ENCODE results near the gene PANX1. TPM values are rescaled to one million over a fixed set of nuclear protein-coding genes. Genes with fewer than 3 reads are reported as not detected.

PANX1 gene
- total RNA-seq, 1 experiment from 2014 or later = 21.9 TPM

DNA sequence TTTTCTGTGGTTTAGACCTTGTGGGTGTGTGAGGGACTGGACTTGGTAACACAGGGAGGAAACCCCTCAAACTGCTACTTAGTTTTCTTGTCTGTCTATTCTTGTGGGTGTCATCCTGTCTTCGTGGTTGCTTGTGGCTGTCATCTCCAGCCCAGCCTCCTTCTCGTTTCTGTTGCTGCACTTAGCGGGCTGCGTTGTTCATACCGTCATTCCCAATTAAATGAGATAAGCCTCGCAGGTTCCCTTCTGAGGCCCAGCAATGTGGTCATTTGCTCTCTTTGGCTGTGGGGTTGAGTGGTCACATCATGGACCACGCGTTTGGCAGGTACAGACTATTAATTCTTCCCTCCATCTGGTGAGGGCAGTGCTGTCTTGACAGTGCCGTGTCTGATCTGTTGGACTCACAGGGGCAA, 18.8 kb downstream of the PANX1 start:
- H3K27ac ChIP-seq (ENCODE audit: low read depth, low read length) = no peak overlapping the region
- H3K9me2 ChIP-seq (ENCODE audit: insufficient read depth) = no peaks in the 10 kb centered on the region
- H3K36me3 ChIP-seq (ENCODE audit: control insufficient read depth in 1 of 2, insufficient read depth in 2 of 2, low read length in 2 of 2) = no peaks in the 10 kb centered on the region
- H3K79me2 ChIP-seq (ENCODE audit: insufficient read depth, low read length) = peaks cover 91% of the 10 kb centered on the region
- no peak overlapping the region for H3K4me2 ChIP-seq (ENCODE audit: low read length)
- ChIA-PET CTCF (no interaction called here), RAD21 (ENCODE audit: low non-redundant PET in 1 of 2, low total read pairs in 2 of 2, uncharacterized antibody in 2 of 2, unreplicated experiment in 2 of 2) (no interaction called here), POLR2A (no interaction called here)
- H3K27me3 ChIP-seq (ENCODE audit: insufficient read depth, low read length) = no peaks in the 10 kb centered on the region
- H2AFZ ChIP-seq (ENCODE audit: low read depth, low read length, poor library complexity, severe bottlenecking) = no peak overlapping the region
- H3K4me3 ChIP-seq (replicated peaks in 1 of 2; ENCODE audit: low read depth in 1 of 2, low read length in 2 of 2) = no peak overlapping the region
- TF ChIP-seq SRF (IDR thresholded peaks at IDR 0.05; ENCODE audit: low read depth) (no peak), EZH2 (IDR thresholded peaks at IDR 0.05) (no peak), TCF7L2 (IDR thresholded peaks at IDR 0.05; ENCODE audit: borderline replicate concordance, extremely low read depth, insufficient read depth, insufficient read length) (no peak)
- TF ChIP-seq, protein P1, sequence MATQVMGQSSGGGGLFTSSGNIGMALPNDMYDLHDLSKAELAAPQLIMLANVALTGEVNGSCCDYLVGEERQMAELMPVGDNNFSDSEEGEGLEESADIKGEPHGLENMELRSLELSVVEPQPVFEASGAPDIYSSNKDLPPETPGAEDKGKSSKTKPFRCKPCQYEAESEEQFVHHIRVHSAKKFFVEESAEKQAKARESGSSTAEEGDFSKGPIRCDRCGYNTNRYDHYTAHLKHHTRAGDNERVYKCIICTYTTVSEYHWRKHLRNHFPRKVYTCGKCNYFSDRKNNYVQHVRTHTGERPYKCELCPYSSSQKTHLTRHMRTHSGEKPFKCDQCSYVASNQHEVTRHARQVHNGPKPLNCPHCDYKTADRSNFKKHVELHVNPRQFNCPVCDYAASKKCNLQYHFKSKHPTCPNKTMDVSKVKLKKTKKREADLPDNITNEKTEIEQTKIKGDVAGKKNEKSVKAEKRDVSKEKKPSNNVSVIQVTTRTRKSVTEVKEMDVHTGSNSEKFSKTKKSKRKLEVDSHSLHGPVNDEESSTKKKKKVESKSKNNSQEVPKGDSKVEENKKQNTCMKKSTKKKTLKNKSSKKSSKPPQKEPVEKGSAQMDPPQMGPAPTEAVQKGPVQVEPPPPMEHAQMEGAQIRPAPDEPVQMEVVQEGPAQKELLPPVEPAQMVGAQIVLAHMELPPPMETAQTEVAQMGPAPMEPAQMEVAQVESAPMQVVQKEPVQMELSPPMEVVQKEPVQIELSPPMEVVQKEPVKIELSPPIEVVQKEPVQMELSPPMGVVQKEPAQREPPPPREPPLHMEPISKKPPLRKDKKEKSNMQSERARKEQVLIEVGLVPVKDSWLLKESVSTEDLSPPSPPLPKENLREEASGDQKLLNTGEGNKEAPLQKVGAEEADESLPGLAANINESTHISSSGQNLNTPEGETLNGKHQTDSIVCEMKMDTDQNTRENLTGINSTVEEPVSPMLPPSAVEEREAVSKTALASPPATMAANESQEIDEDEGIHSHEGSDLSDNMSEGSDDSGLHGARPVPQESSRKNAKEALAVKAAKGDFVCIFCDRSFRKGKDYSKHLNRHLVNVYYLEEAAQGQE (IDR thresholded peaks at IDR 0.05; ENCODE audit: low read depth) = no peak
- no peak for DNase-seq (ENCODE audit: low read depth, low spot score)
- H4K20me1 ChIP-seq (ENCODE audit: insufficient read depth) = peaks cover 4% of the 10 kb centered on the region; the same call in 1 of the 2 replicates
- H3K9ac ChIP-seq (ENCODE audit: low read length) = no peak overlapping the region
- peaks cover 23 to 43% of the 10 kb centered on the region in 2 experiments for H3K4me1 ChIP-seq (ENCODE audit: control insufficient read depth in 1 of 2, insufficient read depth in 2 of 2, low read length in 2 of 2)
- H3K9me3 ChIP-seq (ENCODE audit: control insufficient read depth in 1 of 2, insufficient read depth in 1 of 2, low read depth in 1 of 2, low read length in 2 of 2) = no peaks in the 10 kb centered on the region
- BruUV-seq (replicated peaks) = no TSS peak
- intact Hi-C loops (cut with micrococcal nuclease) = no loop called here
- no peak for ATAC-seq

DNA sequence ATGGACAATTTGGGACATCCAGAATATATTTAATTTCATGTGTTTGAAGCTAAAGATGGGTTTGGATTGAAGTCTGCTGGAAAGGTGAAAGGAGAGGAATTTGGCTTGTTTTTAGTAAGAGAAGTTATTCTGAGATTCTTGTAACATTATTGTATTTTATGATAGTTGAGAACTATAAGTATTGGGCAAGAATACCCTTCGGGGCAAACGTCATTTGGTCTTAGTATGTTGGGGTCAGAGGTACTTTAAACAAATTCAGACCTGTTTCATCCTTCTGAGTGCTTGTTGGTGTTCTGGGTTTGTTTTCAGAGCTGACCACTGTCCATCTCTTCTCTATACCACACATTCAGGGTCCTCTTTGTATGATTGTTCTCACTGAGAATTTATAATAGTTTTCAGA, 19.5 kb downstream of the PANX1 start:
- Histone ChIP-seq H4K20me1 (ENCODE audit: insufficient read depth) (peaks cover 4% of the 10 kb centered on the region; the same call in 1 of the 2 replicates), H3K36me3 (ENCODE audit: control insufficient read depth in 1 of 2, insufficient read depth in 2 of 2, low read length in 2 of 2) (no peaks in the 10 kb centered on the region), H3K4me1 (ENCODE audit: control insufficient read depth in 1 of 2, insufficient read depth in 2 of 2, low read length in 2 of 2) (peaks cover 30 to 50% of the 10 kb centered on the region in 2 experiments), H3K4me2 (ENCODE audit: low read length) (no peak overlapping the region), H3K27ac (ENCODE audit: low read depth, low read length) (no peak overlapping the region), H3K9me2 (ENCODE audit: insufficient read depth) (no peaks in the 10 kb centered on the region), H3K4me3 (replicated peaks in 1 of 2; ENCODE audit: low read depth in 1 of 2, low read length in 2 of 2) (no peak overlapping the region), H3K9ac (ENCODE audit: low read length) (no peak overlapping the region), H3K79me2 (ENCODE audit: insufficient read depth, low read length) (peaks cover 94% of the 10 kb centered on the region), H3K27me3 (ENCODE audit: insufficient read depth, low read length) (no peaks in the 10 kb centered on the region), H2AFZ (ENCODE audit: low read depth, low read length, poor library complexity, severe bottlenecking) (no peak overlapping the region), H3K9me3 (ENCODE audit: control insufficient read depth in 1 of 2, insufficient read depth in 1 of 2, low read depth in 1 of 2, low read length in 2 of 2) (no peaks in the 10 kb centered on the region)
- no peak for ATAC-seq
- DNase-seq (ENCODE audit: low read depth, low spot score) = no peak
- intact Hi-C loops (cut with micrococcal nuclease) = no loop called here
- ChIA-PET RAD21 (ENCODE audit: low non-redundant PET in 1 of 2, low total read pairs in 2 of 2, uncharacterized antibody in 2 of 2, unreplicated experiment in 2 of 2) (no interaction called here), POLR2A (no interaction called here), CTCF (no interaction called here)
- BruUV-seq (replicated peaks) = no TSS peak
- TF ChIP-seq, protein P2, sequence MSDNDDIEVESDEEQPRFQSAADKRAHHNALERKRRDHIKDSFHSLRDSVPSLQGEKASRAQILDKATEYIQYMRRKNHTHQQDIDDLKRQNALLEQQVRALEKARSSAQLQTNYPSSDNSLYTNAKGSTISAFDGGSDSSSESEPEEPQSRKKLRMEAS (IDR thresholded peaks at IDR 0.05) = no peak
- no peak for TF ChIP-seq TCF7L2 (IDR thresholded peaks at IDR 0.05; ENCODE audit: borderline replicate concordance, extremely low read depth, insufficient read depth, insufficient read length)
- no peak for TF ChIP-seq EZH2 (IDR thresholded peaks at IDR 0.05)
- no peak for TF ChIP-seq FOSL1 (IDR thresholded peaks at IDR 0.05; ENCODE audit: low read depth)
- TF ChIP-seq CBX3 (IDR thresholded peaks at IDR 0.05; ENCODE audit: low read depth) = no peak
- TF ChIP-seq ZNF274 (IDR thresholded peaks at IDR 0.05; ENCODE audit: low read depth, low read length) = no peak
- TF ChIP-seq POLR2AphosphoS5 (IDR thresholded peaks at IDR 0.05; ENCODE audit: low read depth, low read length) = no peak
- TF ChIP-seq CEBPB (IDR thresholded peaks at IDR 0.05; ENCODE audit: low read depth) = no peak
- no peak for TF ChIP-seq YY1 (IDR thresholded peaks at IDR 0.05; ENCODE audit: extremely low read depth, insufficient replicate concordance, low read depth, low read length)
- TF ChIP-seq ZFX (IDR thresholded peaks at IDR 0.05) = no peak
- no peak for TF ChIP-seq JUND (IDR thresholded peaks at IDR 0.05)
- TF ChIP-seq SRF (IDR thresholded peaks at IDR 0.05; ENCODE audit: low read depth) = no peak
- no peak for TF ChIP-seq EZH2phosphoT487 (IDR thresholded peaks at IDR 0.05; ENCODE audit: borderline replicate concordance)
- TF ChIP-seq, protein P3, sequence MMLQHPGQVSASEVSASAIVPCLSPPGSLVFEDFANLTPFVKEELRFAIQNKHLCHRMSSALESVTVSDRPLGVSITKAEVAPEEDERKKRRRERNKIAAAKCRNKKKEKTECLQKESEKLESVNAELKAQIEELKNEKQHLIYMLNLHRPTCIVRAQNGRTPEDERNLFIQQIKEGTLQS (IDR thresholded peaks at IDR 0.05) = no peak
- TF ChIP-seq, protein P4, sequence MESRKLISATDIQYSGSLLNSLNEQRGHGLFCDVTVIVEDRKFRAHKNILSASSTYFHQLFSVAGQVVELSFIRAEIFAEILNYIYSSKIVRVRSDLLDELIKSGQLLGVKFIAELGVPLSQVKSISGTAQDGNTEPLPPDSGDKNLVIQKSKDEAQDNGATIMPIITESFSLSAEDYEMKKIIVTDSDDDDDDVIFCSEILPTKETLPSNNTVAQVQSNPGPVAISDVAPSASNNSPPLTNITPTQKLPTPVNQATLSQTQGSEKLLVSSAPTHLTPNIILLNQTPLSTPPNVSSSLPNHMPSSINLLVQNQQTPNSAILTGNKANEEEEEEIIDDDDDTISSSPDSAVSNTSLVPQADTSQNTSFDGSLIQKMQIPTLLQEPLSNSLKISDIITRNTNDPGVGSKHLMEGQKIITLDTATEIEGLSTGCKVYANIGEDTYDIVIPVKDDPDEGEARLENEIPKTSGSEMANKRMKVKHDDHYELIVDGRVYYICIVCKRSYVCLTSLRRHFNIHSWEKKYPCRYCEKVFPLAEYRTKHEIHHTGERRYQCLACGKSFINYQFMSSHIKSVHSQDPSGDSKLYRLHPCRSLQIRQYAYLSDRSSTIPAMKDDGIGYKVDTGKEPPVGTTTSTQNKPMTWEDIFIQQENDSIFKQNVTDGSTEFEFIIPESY (IDR thresholded peaks at IDR 0.05; ENCODE audit: extremely low read depth, insufficient replicate concordance, low read length) = no peak

Measured in HCT116 (cell line).